ENCODE measurements around the gene ADK. TPM values are rescaled to one million over a fixed set of nuclear protein-coding genes. Genes with fewer than 3 reads are reported as not detected.

Gene ADK
- polyA plus RNA-seq, 1 experiment = 19.4 TPM

- TF ChIP-seq CTCF (IDR thresholded peaks at IDR 0.05; ENCODE audit: insufficient read depth, low read depth, low read length) = no peak
- H3K4me3 ChIP-seq (ENCODE audit: low read depth, low read length) = no peak overlapping the region
- no peaks in the 10 kb centered on the region for H3K36me3 ChIP-seq (ENCODE audit: control insufficient read depth, insufficient read depth, low read length)
- POLR2A ChIA-PET = no interaction called here
- no peak for DNase-seq (ENCODE audit: low read depth)
- CTCF ChIA-PET = interaction anchor here (0.7 kb wide), 1 partner anchor 10 kb away, joined by 3 read pairs; no protein-coding TSS in a partner anchor
- no peaks in the 10 kb centered on the region for H3K27me3 ChIP-seq (ENCODE audit: control insufficient read depth, insufficient read depth, low read length)
Measured at GRCh38 chr10:74706966-74707365, 555.9 kb downstream of the ADK start.

- H3K36me3 ChIP-seq (ENCODE audit: control insufficient read depth, insufficient read depth, low read length) = no peaks in the 10 kb centered on the region
Measured at GRCh38 chr10:74708246-74708645, 557.2 kb downstream of the ADK start.

GRCh38 chr10:74718208-74718607 lies 567.2 kb downstream of the ADK start:
- Histone ChIP-seq H3K27me3 (ENCODE audit: control insufficient read depth, insufficient read depth, low read length) (no peaks in the 10 kb centered on the region), H3K36me3 (ENCODE audit: control insufficient read depth, insufficient read depth, low read length) (no peaks in the 10 kb centered on the region), H3K4me3 (ENCODE audit: low read depth, low read length) (no peak overlapping the region)
- DNase-seq (ENCODE audit: low read depth) = no peak
- ChIA-PET CTCF (no interaction called here), POLR2A (no interaction called here)
- TF ChIP-seq CTCF (IDR thresholded peaks at IDR 0.05; ENCODE audit: insufficient read depth, low read depth, low read length) = no peak

More at GRCh38 chr10:74708246-74708645, 557.2 kb downstream of the ADK start:
- no peak for TF ChIP-seq CTCF (IDR thresholded peaks at IDR 0.05; ENCODE audit: insufficient read depth, low read depth, low read length)
- Histone ChIP-seq H3K27me3 (ENCODE audit: control insufficient read depth, insufficient read depth, low read length) (no peaks in the 10 kb centered on the region), H3K4me3 (ENCODE audit: low read depth, low read length) (no peak overlapping the region)
- no peak for DNase-seq (ENCODE audit: low read depth)
- ChIA-PET POLR2A (no interaction called here), CTCF (interaction anchor here (1.1 kb wide), 1 partner anchor 295 kb away, joined by 3 read pairs; no protein-coding TSS in a partner anchor)

GRCh38 chr10:74728225-74728624 lies 577.2 kb downstream of the ADK start:
- H3K4me3 ChIP-seq (ENCODE audit: low read depth, low read length) = no peak overlapping the region
- ChIA-PET CTCF (no interaction called here), POLR2A (no interaction called here)
- H3K36me3 ChIP-seq (ENCODE audit: control insufficient read depth, insufficient read depth, low read length) = no peaks in the 10 kb centered on the region
- H3K27me3 ChIP-seq (ENCODE audit: control insufficient read depth, insufficient read depth, low read length) = no peaks in the 10 kb centered on the region
- TF ChIP-seq CTCF (IDR thresholded peaks at IDR 0.05; ENCODE audit: insufficient read depth, low read depth, low read length) = no peak
- no peak for DNase-seq (ENCODE audit: low read depth)

- DNase-seq (ENCODE audit: low read depth) = no peak
- no peaks in the 10 kb centered on the region for H3K27me3 ChIP-seq (ENCODE audit: control insufficient read depth, insufficient read depth, low read length)
- no peaks in the 10 kb centered on the region for H3K36me3 ChIP-seq (ENCODE audit: control insufficient read depth, insufficient read depth, low read length)
- CTCF ChIA-PET = no interaction called here
- no peak for TF ChIP-seq CTCF (IDR thresholded peaks at IDR 0.05; ENCODE audit: insufficient read depth, low read depth, low read length)
- no peak overlapping the region for H3K4me3 ChIP-seq (ENCODE audit: low read depth, low read length)
- POLR2A ChIA-PET = no interaction called here
Measured at GRCh38 chr10:74730246-74730645, 579.2 kb downstream of the ADK start.

Data from BJ (cell line).